BLaER1 (cell line): Measurements from ENCODE around the gene UCHL1.
A peak's percentile ranks its signal among the peaks of the same experiment; 100 is the strongest.
"Not testable (repeated sequence)": the region's sequence is repeated elsewhere in the genome, so short reads cannot be mapped to it uniquely, and the experiment has no call there.

ENCODE experiments used
- H3K27ac ChIP-seq: shearing (Covaris generic); formaldehyde crosslinking; 2 replicates; pipeline ENCODE4 v1.8.1; 2022
- H3K27me3 ChIP-seq: shearing (Covaris generic); formaldehyde crosslinking; 2 replicates; pipeline ENCODE4 v1.8.1; 2022
- H3K36me3 ChIP-seq: shearing (Covaris generic); formaldehyde crosslinking; 2 replicates; pipeline ENCODE4 v1.8.1; 2022
- H3K4me1 ChIP-seq: shearing (Covaris generic); formaldehyde crosslinking; 2 replicates; pipeline ENCODE4 v1.8.1; 2022
- H3K4me2 ChIP-seq: shearing (Covaris generic); formaldehyde crosslinking; 2 replicates; pipeline ENCODE4 v1.8.1; 2022
- H3K4me3 ChIP-seq: shearing (Covaris generic); formaldehyde crosslinking; 2 replicates; pipeline ENCODE4 v1.8.1; 2022
- H3K9ac ChIP-seq: shearing (Covaris generic); formaldehyde crosslinking; 2 replicates; pipeline ENCODE4 v1.8.1; 2022
- H3K9me3 ChIP-seq: shearing (Covaris generic); formaldehyde crosslinking; 2 replicates; pipeline ENCODE4 v1.8.1; 2022
- H4K20me1 ChIP-seq: shearing (Covaris generic); formaldehyde crosslinking; 2 replicates; pipeline ENCODE4 v1.8.1; 2022
- Cebpa-rat ChIP-seq: shearing (Covaris generic); IDR thresholded peaks from 2 replicates; pipeline ENCODE4 v1.8.1; 2022

Gene UCHL1

DNA sequence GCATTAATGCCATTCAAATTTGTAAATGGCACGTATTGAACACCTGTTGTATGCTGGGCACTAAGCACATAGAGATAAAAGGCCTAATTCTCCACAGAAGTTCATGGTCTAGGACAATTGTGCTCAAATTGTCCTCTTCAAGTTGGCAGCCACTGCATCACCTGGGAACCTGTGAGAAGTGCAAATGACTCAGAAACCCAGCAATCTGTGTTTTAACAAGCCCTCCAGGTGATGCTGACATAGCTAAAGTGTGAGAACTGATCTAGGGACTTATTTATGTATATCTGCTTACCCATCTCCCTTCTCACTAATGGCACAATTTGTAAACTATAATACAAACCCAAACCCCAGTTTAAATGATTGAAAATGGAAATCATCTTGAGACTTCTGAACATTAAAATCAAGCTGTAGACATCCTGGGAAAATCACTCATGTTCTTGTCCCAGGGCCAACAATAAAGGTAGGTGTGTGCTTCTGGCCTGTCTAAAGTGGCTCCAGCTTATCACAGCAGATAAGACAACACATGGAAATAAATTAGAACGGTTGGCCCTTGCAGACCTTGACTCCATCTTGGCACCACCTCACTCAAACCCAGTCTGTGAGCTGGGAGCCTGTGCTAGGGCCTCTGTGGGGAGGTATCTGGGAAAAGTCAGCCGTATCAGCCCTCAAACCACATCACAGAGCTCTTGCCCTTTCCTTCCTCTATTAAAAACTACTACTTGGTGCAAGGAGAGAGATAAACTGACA, 46.8 kb downstream of the UCHL1 start:
- H3K36me3 ChIP-seq = no peaks in the 10 kb centered on the region
- no peak for TF ChIP-seq Cebpa-rat
- H3K4me3 ChIP-seq = no peak overlapping the region
- peaks cover 14% of the 10 kb centered on the region for H3K4me1 ChIP-seq
- H3K4me2 ChIP-seq = peak overlapping the region; percentile 31
- H3K27ac ChIP-seq = no peak overlapping the region
- H3K9me3 ChIP-seq = peaks cover 16% of the 10 kb centered on the region
- H3K9ac ChIP-seq = no peak overlapping the region
- no peaks in the 10 kb centered on the region for H3K27me3 ChIP-seq
- no peaks in the 10 kb centered on the region for H4K20me1 ChIP-seq

DNA sequence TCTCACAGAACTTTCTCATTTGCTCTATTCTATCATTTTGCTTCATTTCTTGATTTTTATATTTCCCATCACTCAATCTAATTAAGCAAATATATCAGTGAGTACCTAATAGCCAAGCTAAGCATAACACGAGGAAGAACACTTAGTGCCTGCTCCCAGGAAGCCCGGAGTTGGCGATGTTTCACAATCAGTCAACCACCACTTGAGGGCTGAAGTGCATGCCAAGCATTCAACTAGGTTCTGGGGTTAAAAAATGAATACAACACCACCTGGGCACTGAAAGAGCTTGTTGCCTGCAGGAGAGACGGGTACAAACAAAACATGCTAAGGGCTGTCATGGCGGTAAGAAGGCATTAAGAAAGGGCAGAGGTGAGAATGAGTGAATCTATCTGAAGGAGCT, 47.5 kb downstream of the UCHL1 start:
- Histone ChIP-seq H3K4me1 (peaks cover 14% of the 10 kb centered on the region), H3K9ac (no peak overlapping the region), H3K9me3 (peaks cover 22% of the 10 kb centered on the region), H3K4me3 (no peak overlapping the region), H3K4me2 (peak overlapping the region; percentile 31), H3K36me3 (no peaks in the 10 kb centered on the region), H3K27me3 (no peaks in the 10 kb centered on the region), H3K27ac (no peak overlapping the region), H4K20me1 (no peaks in the 10 kb centered on the region)
- no peak for TF ChIP-seq Cebpa-rat

DNA sequence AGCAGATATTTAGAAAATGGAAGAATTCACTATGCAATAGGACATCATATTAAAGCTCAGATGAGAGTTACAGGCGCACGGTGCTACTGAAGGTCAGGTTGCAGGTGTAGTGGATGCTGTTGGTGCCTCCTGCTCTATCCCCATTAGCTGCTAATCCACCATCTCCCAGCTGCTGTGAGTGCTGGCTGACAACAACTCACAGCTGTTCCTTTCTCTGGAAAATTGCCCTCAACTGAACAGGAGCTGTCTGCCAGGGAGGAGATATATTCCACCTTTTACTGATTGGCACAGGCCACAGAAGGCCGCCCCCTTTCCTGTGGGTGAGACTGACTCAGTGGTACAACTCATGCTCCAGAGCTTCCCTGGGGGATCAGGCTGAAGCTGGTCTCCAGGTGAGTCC, 48.7 kb downstream of the UCHL1 start:
- peaks cover 16% of the 10 kb centered on the region for H3K4me1 ChIP-seq
- H3K4me3 ChIP-seq = no peak overlapping the region
- H3K9ac ChIP-seq = no peak overlapping the region
- no peak overlapping the region for H3K4me2 ChIP-seq
- no peak for TF ChIP-seq Cebpa-rat
- no peaks in the 10 kb centered on the region for H3K27me3 ChIP-seq
- H3K9me3 ChIP-seq = peaks cover 34% of the 10 kb centered on the region
- H4K20me1 ChIP-seq = no peaks in the 10 kb centered on the region
- no peak overlapping the region for H3K27ac ChIP-seq
- no peaks in the 10 kb centered on the region for H3K36me3 ChIP-seq

DNA sequence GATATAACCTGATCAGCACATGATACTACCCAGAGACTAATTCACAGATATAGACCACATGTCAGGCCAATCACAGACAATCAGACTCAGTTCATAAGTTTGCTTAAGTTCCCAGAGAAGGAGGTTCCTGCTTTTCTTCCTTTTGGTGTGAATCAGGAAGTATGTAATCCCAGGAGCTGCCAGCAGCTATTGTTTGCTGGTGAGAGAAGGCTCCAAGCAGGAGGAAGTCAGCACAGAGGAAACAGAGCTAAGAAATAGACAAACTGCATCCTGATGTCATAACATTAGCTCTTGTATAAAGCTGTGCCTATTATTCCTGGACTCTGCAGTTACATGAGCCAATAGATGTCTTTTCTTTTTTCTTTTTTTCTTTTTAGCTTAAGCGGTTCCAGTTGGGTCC, 50.9 kb downstream of the UCHL1 start:
- Histone ChIP-seq H3K27ac (no peak overlapping the region), H3K4me1 (peaks cover 25% of the 10 kb centered on the region), H3K4me3 (no peak overlapping the region), H3K4me2 (no peak overlapping the region), H3K36me3 (no peaks in the 10 kb centered on the region), H4K20me1 (no peaks in the 10 kb centered on the region), H3K9me3 (peaks cover 43% of the 10 kb centered on the region), H3K27me3 (no peaks in the 10 kb centered on the region), H3K9ac (no peak overlapping the region)
- TF ChIP-seq Cebpa-rat = no peak

DNA sequence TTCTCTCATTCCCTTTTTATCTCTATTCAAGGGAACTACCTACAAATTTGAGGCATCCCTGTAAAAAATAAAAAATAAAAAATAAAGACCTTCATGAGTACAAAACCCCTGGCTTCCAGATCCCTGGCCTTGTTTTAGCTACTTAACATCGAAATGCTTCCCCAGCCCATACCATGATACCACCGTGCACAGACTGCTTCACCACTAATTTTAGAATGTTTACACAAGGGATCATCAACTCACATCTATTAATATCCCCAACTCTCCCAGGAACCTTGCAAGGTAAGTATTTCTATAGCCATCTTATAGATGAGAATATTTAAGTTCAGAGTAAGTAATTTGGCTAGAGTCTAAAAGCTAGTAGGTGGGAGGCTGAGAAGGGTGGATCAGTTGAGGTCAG, 51.7 kb downstream of the UCHL1 start:
- H3K27ac ChIP-seq = no peak overlapping the region
- H3K9ac ChIP-seq = no peak overlapping the region
- no peak overlapping the region for H3K4me2 ChIP-seq
- H3K4me1 ChIP-seq = peaks cover 23% of the 10 kb centered on the region
- TF ChIP-seq Cebpa-rat = no peak
- H4K20me1 ChIP-seq = no peaks in the 10 kb centered on the region
- peaks cover 43% of the 10 kb centered on the region for H3K9me3 ChIP-seq
- no peaks in the 10 kb centered on the region for H3K27me3 ChIP-seq
- H3K36me3 ChIP-seq = no peaks in the 10 kb centered on the region
- H3K4me3 ChIP-seq = no peak overlapping the region

DNA sequence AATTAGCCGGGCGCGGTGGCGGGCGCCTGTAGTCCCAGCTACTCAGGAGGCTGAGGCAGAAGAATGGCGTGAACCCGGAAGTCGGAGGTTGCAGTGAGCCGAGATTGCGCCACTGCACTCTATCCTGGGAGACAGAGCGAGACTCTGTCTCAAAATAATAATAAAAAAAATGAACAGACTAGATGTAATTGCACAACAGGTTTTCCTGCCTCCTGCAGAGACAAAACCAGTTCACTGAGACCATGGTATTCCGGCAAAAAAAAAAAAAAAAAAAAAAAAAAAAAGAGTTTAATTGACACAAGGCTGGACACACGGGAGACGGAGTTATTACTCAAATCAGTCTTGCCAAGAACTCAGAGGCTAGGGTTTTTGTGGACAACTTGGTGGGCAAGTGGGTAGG, 58.7 kb downstream of the UCHL1 start:
- H3K9me3 ChIP-seq = peaks cover 10% of the 10 kb centered on the region
- H3K4me3 ChIP-seq, H3K27ac ChIP-seq, H3K4me2 ChIP-seq, H3K9ac ChIP-seq, H4K20me1 ChIP-seq, H3K36me3 ChIP-seq, H3K4me1 ChIP-seq, H3K27me3 ChIP-seq: not testable (repeated sequence)

DNA sequence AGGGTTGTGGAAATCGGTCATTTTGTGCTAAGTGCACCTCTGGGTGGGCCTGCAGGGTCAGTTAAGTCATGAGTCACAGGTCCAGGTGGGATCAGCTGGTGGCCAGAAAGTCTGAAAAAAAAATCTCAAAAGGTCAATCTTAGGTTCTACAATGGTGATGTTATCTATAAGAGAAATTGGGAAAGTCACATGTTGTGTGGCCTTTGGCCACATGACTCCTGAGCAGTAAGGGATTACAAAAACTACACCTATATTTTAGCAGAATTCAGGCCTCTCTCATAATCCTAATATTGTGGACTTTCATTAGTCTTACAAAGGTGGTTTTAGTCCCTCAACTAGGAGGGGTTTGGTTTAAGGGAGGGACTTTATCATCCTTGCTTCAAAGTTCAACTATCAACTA, 59.1 kb downstream of the UCHL1 start:
- Histone ChIP-seq H3K27me3 (no peaks in the 10 kb centered on the region), H3K4me2 (no peak overlapping the region), H3K27ac (no peak overlapping the region), H3K4me3 (no peak overlapping the region), H3K9ac (no peak overlapping the region), H3K36me3 (no peaks in the 10 kb centered on the region), H4K20me1 (no peaks in the 10 kb centered on the region), H3K9me3 (peaks cover 6% of the 10 kb centered on the region), H3K4me1 (peaks cover 6% of the 10 kb centered on the region)
- no peak for TF ChIP-seq Cebpa-rat
